ENCODE data around the gene COL4A6.

Gene COL4A6

GRCh38 chrX:108235986-108236385 lies 202.2 kb downstream of the COL4A6 start:
- DNase-seq (ENCODE audit: low read depth), result no peak
- no peak for TF ChIP-seq CTCF (IDR thresholded peaks at IDR 0.05; ENCODE audit: control insufficient read depth, insufficient read depth, low read depth, low read length, missing control alignments)
- H3K4me3 ChIP-seq (ENCODE audit: control insufficient read depth, low read depth, low read length), result no peak overlapping the region

DNA sequence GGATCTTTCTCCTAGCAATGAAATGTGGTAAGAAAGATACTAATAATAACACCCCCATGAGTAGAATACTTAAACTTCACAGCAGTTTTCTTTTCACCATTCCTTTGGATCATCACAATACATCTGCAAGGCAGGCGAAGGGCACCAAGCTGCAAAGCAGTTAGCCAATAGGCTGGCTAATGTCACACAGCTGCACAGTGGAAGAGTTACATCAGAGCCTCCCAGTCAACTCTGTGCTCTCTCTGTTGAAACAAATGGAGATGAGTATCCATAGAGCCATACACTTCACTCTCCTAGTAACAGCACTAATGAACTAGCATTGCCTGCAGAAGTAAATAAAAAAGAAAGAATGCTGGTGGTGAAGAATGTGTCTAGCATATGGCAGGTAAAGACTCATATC lies 207.6 kb downstream of the COL4A6 start:
- no peak overlapping the region for H3K4me3 ChIP-seq (ENCODE audit: control insufficient read depth, low read depth, low read length)
- DNase-seq (ENCODE audit: low read depth), result no peak
- TF ChIP-seq CTCF (IDR thresholded peaks at IDR 0.05; ENCODE audit: control insufficient read depth, insufficient read depth, low read depth, low read length, missing control alignments), result no peak

- no peak for DNase-seq (ENCODE audit: low read depth)
- H3K4me3 ChIP-seq (ENCODE audit: control insufficient read depth, low read depth, low read length), result no peak overlapping the region
- TF ChIP-seq CTCF (IDR thresholded peaks at IDR 0.05; ENCODE audit: control insufficient read depth, insufficient read depth, low read depth, low read length, missing control alignments), result peak; percentile 54
Observed at GRCh38 chrX:108224727-108225621, 213.2 kb downstream of the COL4A6 start.

GRCh38 chrX:108224218-108224617 lies 214.0 kb downstream of the COL4A6 start:
- DNase-seq (ENCODE audit: low read depth), result no peak
- H3K4me3 ChIP-seq (ENCODE audit: control insufficient read depth, low read depth, low read length), result no peak overlapping the region
- peak; percentile 7 for TF ChIP-seq CTCF (IDR thresholded peaks at IDR 0.05; ENCODE audit: control insufficient read depth, insufficient read depth, low read depth, low read length, missing control alignments)

DNA sequence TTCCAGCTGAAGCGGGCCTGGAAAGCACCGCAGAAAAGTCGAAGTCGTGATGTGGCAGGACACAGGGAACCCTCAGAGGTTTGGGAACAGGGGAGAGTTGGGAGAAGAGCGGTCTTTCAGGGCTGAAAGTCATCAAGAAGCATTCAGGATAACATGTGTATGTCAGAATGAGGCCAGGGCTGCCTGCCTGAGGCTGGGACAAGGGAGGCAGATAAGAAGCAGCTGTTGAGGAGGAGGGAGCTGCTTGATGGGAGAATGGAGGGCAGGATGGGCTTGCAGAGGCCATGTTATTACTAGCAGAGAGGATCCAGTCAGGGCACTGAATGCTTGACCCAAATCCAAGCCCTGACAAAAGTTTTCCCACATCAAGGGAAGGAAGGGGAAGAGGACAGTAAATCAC lies 214.6 kb downstream of the COL4A6 start:
- no peak overlapping the region for H3K4me3 ChIP-seq (ENCODE audit: control insufficient read depth, low read depth, low read length)
- no peak for TF ChIP-seq CTCF (IDR thresholded peaks at IDR 0.05; ENCODE audit: control insufficient read depth, insufficient read depth, low read depth, low read length, missing control alignments)
- no peak for DNase-seq (ENCODE audit: low read depth)

DNA sequence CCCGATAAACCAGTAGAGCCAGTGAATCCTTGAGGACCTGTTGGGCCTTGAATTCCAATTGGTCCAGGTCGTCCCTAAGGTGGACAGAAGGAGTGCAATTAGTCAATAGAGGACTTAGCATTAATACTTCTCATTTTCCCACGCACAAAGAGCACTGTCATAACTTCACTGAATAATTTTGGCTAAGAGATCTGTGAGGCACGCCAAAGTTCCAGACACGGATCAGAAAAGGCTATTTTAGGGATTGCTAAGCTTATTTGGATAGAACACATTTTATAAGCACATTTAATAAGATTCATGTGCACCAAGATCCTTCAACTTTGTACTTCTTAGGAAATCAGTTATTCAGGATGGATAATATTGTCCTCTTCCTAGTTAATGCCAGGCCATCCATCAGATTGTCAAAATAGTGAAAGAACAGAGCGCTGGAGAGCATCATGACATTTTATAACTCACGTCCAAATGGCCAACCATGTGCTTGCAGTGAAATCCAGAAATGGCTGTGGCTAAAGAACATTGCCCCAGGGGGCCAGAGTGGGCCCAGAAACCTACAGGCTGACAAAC lies 216.8 kb downstream of the COL4A6 start:
- H3K4me3 ChIP-seq (ENCODE audit: control insufficient read depth, low read depth, low read length), result no peak overlapping the region
- DNase-seq (ENCODE audit: low read depth), result no peak
- no peak for TF ChIP-seq CTCF (IDR thresholded peaks at IDR 0.05; ENCODE audit: control insufficient read depth, insufficient read depth, low read depth, low read length, missing control alignments)
